HG03280 (cell line): ENCODE data around the gene ADH6.
"Not testable (repeated sequence)": the region's sequence is repeated elsewhere in the genome, so short reads cannot be mapped to it uniquely, and the experiment has no call there.

Experiments
- ATAC-seq: cut with Tn5 transposase; IDR thresholded peaks from one replicate; pipeline ENCODE4 v1.9.1; 2021; ENCODE audit warnings: mild to moderate bottlenecking, moderate library complexity; ENCODE audit not compliant: unreplicated experiment

ADH6 gene

GRCh38 chr4:99200138-99200537, 18.9 kb downstream of the ADH6 start:
- ATAC-seq, result no peak

GRCh38 chr4:99190336-99190735, 28.7 kb downstream of the ADH6 start:
- ATAC-seq, result no peak

GRCh38 chr4:99189900-99190299, 29.1 kb downstream of the ADH6 start:
- not testable (repeated sequence) for ATAC-seq

- ATAC-seq, result no peak
Measured at GRCh38 chr4:99186029-99186428, 33.0 kb downstream of the ADH6 start.

GRCh38 chr4:99185581-99185980, 33.5 kb downstream of the ADH6 start:
- ATAC-seq, result no peak

GRCh38 chr4:99180382-99181070, 38.5 kb downstream of the ADH6 start:
- ATAC-seq, result no peak

- no peak for ATAC-seq
Measured at GRCh38 chr4:99179626-99180025, 39.4 kb downstream of the ADH6 start.

GRCh38 chr4:99179178-99179577, 39.9 kb downstream of the ADH6 start:
- no peak for ATAC-seq

GRCh38 chr4:99166544-99166943, 52.5 kb downstream of the ADH6 start:
- no peak for ATAC-seq

- no peak for ATAC-seq
Measured at GRCh38 chr4:99165978-99166377, 53.1 kb downstream of the ADH6 start.

GRCh38 chr4:99161373-99162099, 57.5 kb downstream of the ADH6 start:
- no peak for ATAC-seq

GRCh38 chr4:99159699-99160098, 59.3 kb downstream of the ADH6 start:
- ATAC-seq, result no peak

- ATAC-seq, result no peak
Measured at GRCh38 chr4:99157478-99157935, 61.5 kb downstream of the ADH6 start.

- ATAC-seq, result no peak
Measured at GRCh38 chr4:99156992-99157391, 62.1 kb downstream of the ADH6 start.

GRCh38 chr4:99154658-99155342, 64.2 kb downstream of the ADH6 start:
- no peak for ATAC-seq
